HepG2 (cell line): ENCODE data around the gene YTHDF1. TPM values are rescaled to one million over a fixed set of nuclear protein-coding genes. Genes with fewer than 3 reads are reported as not detected.

Source experiments
- ATAC-seq: fragments of 200-7000 bp; cut with Tn5 transposase; 3 replicates; pipeline ENCODE4 v1.9.1; 2020; ENCODE audit warnings: mild to moderate bottlenecking, moderate library complexity
- BruUV-seq: library from RNA; stranded (reverse); fragments of 400-500 nt; replicated peaks from 2 replicates; lab custom pipeline; 2021; lab: Mats Ljungman, UMichigan
- CTCF ChIA-PET: fragments of 300-600 bp; formaldehyde crosslinking; extraction: SDS; loops from one replicate; lab custom pipeline; 2021; ENCODE audit warnings: low total read pairs, inconsistent platforms, low intra/inter-chr PET ratio; lab: Yijun Ruan, JAX
- POLR2A ChIA-PET: fragments of 350-600 bp; sonication (Branson Sonifier 250); formaldehyde crosslinking; loops from one replicate; lab custom pipeline; 2020; ENCODE audit warnings: antibody characterized with exemption, inconsistent platforms; lab: Yijun Ruan, JAX
- DNase-seq: peaks from one replicate; pipeline ENCODE4 v3.0.0-alpha.2; 2015; ENCODE audit warnings: low spot score
- FAIRE-seq: peaks from 3 replicates; lab custom pipeline; 2011; peaks lifted over from hg19 to GRCh38; lab: Jason Lieb, UNC
- H2AFZ ChIP-seq: one replicate; pipeline ENCODE4 v1.6.1; 2011; ENCODE audit warnings: low read length, inconsistent platforms
- H3K27ac ChIP-seq: fragments of 300-600 bp; 3 replicates; pipeline ENCODE4 v1.8.0; 2011; ENCODE audit warnings: mixed run types, mild to moderate bottlenecking, mixed read lengths, low read length, inconsistent platforms; ENCODE audit not compliant: insufficient read depth; ENCODE audit errors: extremely low read length
- H3K27me3 ChIP-seq, 2 experiments: fragments of 200-600 bp in 1 of 2; 2 replicates in 1 of 2; 3 replicates in 1 of 2; pipeline versions ENCODE4 v1.6.0 to v1.8.0; 2011; ENCODE audit warnings: low read length in 2 of 2, mild to moderate bottlenecking in 2 of 2, moderate library complexity in 2 of 2, inconsistent platforms in 1 of 2; ENCODE audit not compliant: insufficient read depth in 2 of 2, control insufficient read depth in 1 of 2
- H3K36me3 ChIP-seq, 2 experiments: fragments of 200-600 bp in 1 of 2; replicated peaks in 1 of 2; 2 replicates in 1 of 2; 3 replicates in 1 of 2; pipeline versions ENCODE4 v1.5.1 to v1.8.0; 2011; ENCODE audit warnings: low read length in 2 of 2, inconsistent platforms in 1 of 2; ENCODE audit not compliant: insufficient read depth in 2 of 2, control insufficient read depth in 1 of 2
- H3K4me1 ChIP-seq: 2 replicates; pipeline ENCODE4 v1.5.1; 2012; ENCODE audit warnings: low read length, inconsistent platforms; ENCODE audit not compliant: insufficient read depth
- H3K4me2 ChIP-seq: 2 replicates; pipeline ENCODE4 v1.6.0; 2011; ENCODE audit warnings: low read depth, low read length, inconsistent platforms
- H3K4me3 ChIP-seq, 3 experiments: fragments of 200-600 bp in 1 of 3; sonication (generic), shearing (Covaris generic) in 1 of 3; replicated peaks in 1 of 3; 2 replicates each; pipeline ENCODE4 v1.5.1; 2011 to 2016; ENCODE audit warnings: low read length in 3 of 3, inconsistent platforms in 2 of 3, low read depth in 2 of 3, mild to moderate bottlenecking in 2 of 3, control low read depth in 1 of 3, mixed read lengths in 1 of 3; ENCODE audit not compliant: insufficient read depth in 1 of 3
- H3K79me2 ChIP-seq: one replicate; pipeline ENCODE4 v1.6.1; 2011; ENCODE audit warnings: low read length, inconsistent platforms; ENCODE audit not compliant: insufficient read depth
- H3K9ac ChIP-seq: 2 replicates; pipeline ENCODE4 v1.6.0; 2011; ENCODE audit warnings: mild to moderate bottlenecking, low read depth, low read length, inconsistent platforms; ENCODE audit not compliant: insufficient read depth
- H3K9me3 ChIP-seq: 2 replicates; pipeline ENCODE4 v1.5.1; 2012; ENCODE audit warnings: mild to moderate bottlenecking, low read length
- H4K20me1 ChIP-seq: 2 replicates; pipeline ENCODE4 v1.6.0; 2011; ENCODE audit warnings: inconsistent platforms, mild to moderate bottlenecking, low read length, moderate library complexity; ENCODE audit not compliant: insufficient read depth
- ETV5 ChIP-seq: IDR thresholded peaks from 2 replicates; pipeline ENCODE4 v1.6.1; 2018; ENCODE audit warnings: missing biosample characterization, missing genetic modification reagents, inconsistent platforms, borderline replicate concordance
- FOXK2 ChIP-seq: fragments of 450-650 bp; IDR thresholded peaks from 2 replicates; pipeline ENCODE4 v1.6.1; 2016
- JUN ChIP-seq: sonication (generic); formaldehyde crosslinking; IDR thresholded peaks from 2 replicates; pipeline ENCODE4 v1.4.0; 2020; ENCODE audit warnings: mild to moderate bottlenecking, missing genetic modification reagents
- KDM5A ChIP-seq: fragments of 200-600 bp; sonication (generic); IDR thresholded peaks from 2 replicates; pipeline ENCODE4 v1.7.0; 2018; ENCODE audit warnings: antibody characterized with exemption, mild to moderate bottlenecking, low read length, borderline replicate concordance
- PHF20 ChIP-seq: sonication (generic); formaldehyde crosslinking; IDR thresholded peaks from 2 replicates; pipeline ENCODE4 v1.5.0; 2020; ENCODE audit warnings: mild to moderate bottlenecking, missing genetic modification reagents
- RBM22 ChIP-seq: fragments of 200-400 bp; formaldehyde crosslinking; optimal IDR thresholded peaks from 2 replicates; pipeline ENCODE3; 2017; ENCODE audit warnings: mild to moderate bottlenecking, low read length, moderate library complexity
- SALL2 ChIP-seq: sonication (generic); formaldehyde crosslinking; IDR thresholded peaks from 2 replicates; pipeline ENCODE4 v1.8.1; 2023; ENCODE audit warnings: mild to moderate bottlenecking, missing genetic modification reagents, inconsistent platforms
- TFE3 ChIP-seq: IDR thresholded peaks from 2 replicates; pipeline ENCODE4 v1.6.1; 2016
- ZBTB46 ChIP-seq: sonication (generic); formaldehyde crosslinking; IDR thresholded peaks from 2 replicates; pipeline ENCODE4 v1.4.0; 2020; ENCODE audit warnings: mild to moderate bottlenecking, missing genetic modification reagents, borderline replicate concordance
- ZFP91 ChIP-seq: sonication (generic); formaldehyde crosslinking; IDR thresholded peaks from 2 replicates; pipeline ENCODE4 v1.9.0; 2022; ENCODE audit warnings: missing genetic modification reagents, mild to moderate bottlenecking, borderline replicate concordance
- ZNF30 ChIP-seq: sonication (generic); formaldehyde crosslinking; IDR thresholded peaks from 2 replicates; pipeline ENCODE4 v1.5.0; 2020; ENCODE audit warnings: mild to moderate bottlenecking, missing genetic modification reagents
- WGBS: methylation state at CpG from one replicate; pipeline ENCODE4 v1.1.6; 2017; ENCODE audit warnings: low lambda C conversion rate; 5-methylcytosine and 5-hydroxymethylcytosine counted together
- in situ Hi-C: cut with HindIII; loops from 2 replicates; pipeline ENCODE4 v1.10.0; 2017; ENCODE audit warnings: low pct_unique_long_range_greater_than_20kb; ENCODE audit not compliant: extremely low pct_ligation_motif_present
- intact Hi-C: fragments of 100-400 bp; cut with micrococcal nuclease; formaldehyde crosslinking; loops from one replicate; pipeline ENCODE4 v1.10.0; 2022; ENCODE audit not compliant: unreplicated experiment
- polyA plus RNA-seq, 8 experiments: library from polyadenylated mRNA; depleted of rRNA in 3 of 8; stranded (reverse) in 7 of 8; unstranded in 1 of 8; fragments of >200 nt; fragmentation: Illumina TruSeq in 4 of 8; extraction: Trizol in 4 of 8; gene quantifications; 2 replicates each; pipeline versions ENCODE4 v1.2.1 to v1.2.3, GENCODE V29; 2011 to 2016; ENCODE audit warnings: low read depth in 4 of 8, missing spikeins in 1 of 8, mixed read lengths in 1 of 8; ENCODE audit not compliant: insufficient read depth in 1 of 8
- total RNA-seq, 5 experiments: library from RNA; depleted of rRNA; stranded (reverse); fragments of >200 nt; fragmentation: Illumina TruSeq; extraction: Trizol; gene quantifications; 2 replicates each; pipeline ENCODE4 v1.2.3, GENCODE V29; 2016; ENCODE audit warnings: low read depth in 1 of 5
- TF ChIP-seq, protein P1 (sequence below): sonication (generic); formaldehyde crosslinking; IDR thresholded peaks from 2 replicates; pipeline ENCODE4 v1.9.0; 2021; ENCODE audit warnings: missing genetic modification reagents, mild to moderate bottlenecking, borderline replicate concordance

YTHDF1 gene
- total and polyA plus RNA-seq, 2 of the 13 experiments (the other 11 are each of a cell fraction or from before 2014, with no cell fraction given), result 34.5 to 37.7 TPM

GRCh38 chr20:63258781-63259180 is 42.9 kb upstream of the YTHDF1 start:
- Histone ChIP-seq H3K9me3 (no peaks in the 10 kb centered on the region), H3K27me3 (peaks cover 30 to 82% of the 10 kb centered on the region in 2 experiments), H3K79me2 (no peaks in the 10 kb centered on the region)
- WGBS, result 25% methylated on average over 8 of the region's 8 CpGs
- no peak for ATAC-seq
- TF ChIP-seq ZFP91 (no peak), KDM5A (no peak)
- TF ChIP-seq, all 625 proteins: peak for 0
- H3K27ac ChIP-seq, result no peak overlapping the region
- no peak overlapping the region for H3K4me3 ChIP-seq
- intact Hi-C loops, result no loop called here
- peaks cover 5% of the 10 kb centered on the region; the same call in 1 of the 2 replicates for H4K20me1 ChIP-seq
- no peak overlapping the region for H2AFZ ChIP-seq
- no peak overlapping the region for H3K9ac ChIP-seq
- FAIRE-seq, result no peak
- CTCF ChIA-PET, result no interaction called here
- peaks cover 49% of the 10 kb centered on the region for H3K4me1 ChIP-seq
- in situ Hi-C loops, result no loop called here
- H3K36me3 ChIP-seq, result no peaks in the 10 kb centered on the region
- DNase-seq, result no peak
- no TSS peak for BruUV-seq
- POLR2A ChIA-PET, result no interaction called here
- no peak overlapping the region for H3K4me2 ChIP-seq

DNA sequence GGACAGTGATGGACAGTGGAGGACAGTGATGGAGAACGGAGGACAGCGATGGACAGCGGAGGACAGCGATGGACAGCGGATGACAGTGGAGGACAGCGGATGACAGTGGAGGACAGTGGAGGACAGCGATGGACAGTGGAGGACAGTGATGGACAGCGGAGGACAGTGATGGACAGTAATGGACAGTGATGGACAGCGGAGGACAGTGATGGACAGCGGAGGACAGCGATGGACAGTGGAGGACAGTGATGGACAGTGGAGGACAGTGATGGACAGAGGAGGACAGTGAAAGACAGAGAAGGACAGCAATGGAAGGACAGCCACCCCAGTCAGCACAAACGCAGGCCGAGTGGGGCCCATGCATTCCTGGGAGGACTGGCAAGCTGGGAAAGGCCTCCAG is 41.7 kb upstream of the YTHDF1 start:
- Histone ChIP-seq H3K27ac (no peak overlapping the region), H4K20me1 (peaks cover 5% of the 10 kb centered on the region; the same call in 1 of the 2 replicates), H3K4me3 (no peak overlapping the region), H3K9ac (no peak overlapping the region), H2AFZ (no peak overlapping the region), H3K9me3 (no peaks in the 10 kb centered on the region), H3K4me1 (peaks cover 43% of the 10 kb centered on the region), H3K36me3 (no peaks in the 10 kb centered on the region), H3K27me3 (peaks cover 37 to 87% of the 10 kb centered on the region in 2 experiments), H3K79me2 (no peaks in the 10 kb centered on the region), H3K4me2 (no peak overlapping the region)
- POLR2A ChIA-PET, result no interaction called here
- in situ Hi-C loops (no loop called here), intact Hi-C loops (no loop called here)
- FAIRE-seq (no peak), DNase-seq (no peak), ATAC-seq (no peak)
- no TSS peak for BruUV-seq
- WGBS, result 77% methylated on average over 13 of the region's 13 CpGs
- CTCF ChIA-PET, result no interaction called here
- TF ChIP-seq JUN (CRISPR knock-in tag) (no peak), SALL2 (CRISPR knock-in tag) (no peak), PHF20 (CRISPR knock-in tag) (no peak), ETV5 (CRISPR knock-in tag) (no peak), ZNF30 (CRISPR knock-in tag) (no peak), RBM22 (no peak), FOXK2 (no peak), ZBTB46 (CRISPR knock-in tag) (no peak), TFE3 (CRISPR knock-in tag) (no peak)
- TF ChIP-seq, protein P1, sequence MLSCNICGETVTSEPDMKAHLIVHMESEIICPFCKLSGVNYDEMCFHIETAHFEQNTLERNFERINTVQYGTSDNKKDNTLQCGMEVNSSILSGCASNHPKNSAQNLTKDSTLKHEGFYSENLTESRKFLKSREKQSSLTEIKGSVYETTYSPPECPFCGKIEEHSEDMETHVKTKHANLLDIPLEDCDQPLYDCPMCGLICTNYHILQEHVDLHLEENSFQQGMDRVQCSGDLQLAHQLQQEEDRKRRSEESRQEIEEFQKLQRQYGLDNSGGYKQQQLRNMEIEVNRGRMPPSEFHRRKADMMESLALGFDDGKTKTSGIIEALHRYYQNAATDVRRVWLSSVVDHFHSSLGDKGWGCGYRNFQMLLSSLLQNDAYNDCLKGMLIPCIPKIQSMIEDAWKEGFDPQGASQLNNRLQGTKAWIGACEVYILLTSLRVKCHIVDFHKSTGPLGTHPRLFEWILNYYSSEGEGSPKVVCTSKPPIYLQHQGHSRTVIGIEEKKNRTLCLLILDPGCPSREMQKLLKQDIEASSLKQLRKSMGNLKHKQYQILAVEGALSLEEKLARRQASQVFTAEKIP (CRISPR knock-in tag), result no peak
